OCI-M2 (cell line): ENCODE data around the gene SLC24A2.

Experiments
- DNase-seq: peaks from one replicate; lab custom pipeline; 2025; ENCODE audit not compliant: unreplicated experiment; lab: John Stamatoyannopoulos, UW

SLC24A2 gene

DNA sequence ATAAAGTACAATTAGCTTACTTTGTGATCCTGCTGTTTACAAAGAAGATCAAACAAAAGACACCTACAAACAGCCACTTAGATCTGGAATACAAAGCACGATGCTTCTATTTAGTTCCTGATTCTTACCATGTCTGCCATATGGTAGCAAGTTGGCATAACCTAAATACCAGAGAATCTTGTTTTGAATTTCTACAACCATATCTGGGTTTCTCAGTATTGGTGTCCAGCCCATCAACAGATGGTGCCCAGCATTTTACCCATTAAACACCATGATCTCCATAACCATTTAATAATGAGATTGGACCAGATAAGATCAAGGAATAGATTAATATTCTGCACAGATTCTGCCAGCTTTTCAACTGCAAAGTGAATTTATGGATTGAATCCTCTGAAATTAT is 29.8 kb downstream of the SLC24A2 start:
- DNase-seq = no peak

GRCh38 chr9:19757745-19758144 is 31.1 kb downstream of the SLC24A2 start:
- no peak for DNase-seq

DNA sequence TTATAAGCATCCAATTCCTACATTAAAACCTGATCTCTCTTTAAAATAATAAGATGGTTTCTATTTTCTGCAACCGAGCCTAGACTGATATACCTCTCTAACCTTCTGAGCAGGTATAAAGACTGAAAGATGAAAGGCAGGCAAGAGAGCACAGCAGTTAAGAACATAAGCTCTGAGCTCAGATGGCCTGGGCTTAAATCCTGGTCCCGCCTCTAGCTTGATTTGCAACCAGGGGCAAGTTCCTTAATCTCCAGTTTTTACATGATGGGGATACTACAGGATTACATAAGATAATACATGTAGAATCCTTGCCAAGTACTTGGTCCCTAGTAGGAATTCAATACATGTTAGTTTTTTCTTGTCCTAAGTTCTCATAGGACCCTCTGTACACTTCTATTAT is 33.9 kb downstream of the SLC24A2 start:
- DNase-seq = no peak

- DNase-seq = peak; percentile 76
Observed at GRCh38 chr9:19748278-19749126, 40.3 kb downstream of the SLC24A2 start.

- no peak for DNase-seq
Observed at GRCh38 chr9:19746223-19746622, 42.6 kb downstream of the SLC24A2 start.

- no peak for DNase-seq
Observed at GRCh38 chr9:19741178-19741577, 47.7 kb downstream of the SLC24A2 start.
